Left lung (tissue), 10 donors: Measurements from ENCODE around the gene TGM6. TPM values are rescaled to one million over a fixed set of nuclear protein-coding genes. Genes with fewer than 3 reads are reported as not detected.

ENCODE experiments used
- ATAC-seq: fragments of 200-7000 bp; cut with Tn5 transposase; one replicate; pipeline ENCODE4 v1.9.1; 2020; ENCODE audit warnings: moderate library complexity
- DNase-seq, 4 donors: peaks; one replicate each; pipeline ENCODE4 v3.0.0-alpha.2; 2013 to 2020
- H3K27ac ChIP-seq, 2 donors: fragments of 200-600 bp; sonication (generic) in 1 of 2; one replicate each; pipeline versions ENCODE4 v1.5.0 to v1.8.0; 2020 to 2021
- H3K27me3 ChIP-seq, 2 donors: fragments of 200-600 bp; sonication (generic) in 1 of 2; one replicate each; pipeline versions ENCODE4 v1.5.0 to v1.8.0; 2020 to 2021
- H3K36me3 ChIP-seq, 2 donors: fragments of 200-600 bp; sonication (generic) in 1 of 2; one replicate each; pipeline versions ENCODE4 v1.5.0 to v1.8.0; 2020 to 2021
- H3K4me1 ChIP-seq, 2 donors: fragments of 200-600 bp; one replicate each; pipeline ENCODE4 v1.8.0; 2021
- H3K4me3 ChIP-seq, 2 donors: fragments of 200-600 bp; sonication (generic) in 1 of 2; one replicate each; pipeline versions ENCODE4 v1.5.0 to v1.8.0; 2020 to 2021; ENCODE audit warnings: mild to moderate bottlenecking in 1 of 2
- H3K9me3 ChIP-seq, 2 donors: fragments of 200-600 bp; sonication (generic) in 1 of 2; one replicate each; pipeline versions ENCODE4 v1.5.0 to v1.8.0; 2020 to 2021
- CTCF ChIP-seq, 2 donors: fragments of 200-600 bp; sonication (generic) in 1 of 2; IDR thresholded peaks; one replicate each; pipeline versions ENCODE4 v1.5.0 to v1.8.0; 2021; ENCODE audit warnings: antibody characterized with exemption in 2 of 2
- intact Hi-C, 2 donors: fragments of 100-400 bp; cut with DNase I; formaldehyde crosslinking; loops; one replicate each; pipeline versions ENCODE4 v1.11.2 to v1.14.2; 2022
- polyA plus RNA-seq, 6 donors: library from polyadenylated mRNA; unstranded; fragments of 120-200 nt; gene quantifications; one replicate each; pipeline ENCODE4 v1.2.1, GENCODE V29; 2013; ENCODE audit not compliant: insufficient read length in 6 of 6
- total RNA-seq, 2 donors: library from RNA; stranded (reverse); fragmentation: NEBNext Ultra II Directional; extraction: Animal tissue kit (Norgen Biotek cat#: 25700); gene quantifications; one replicate each; pipeline ENCODE4 v1.2.1, GENCODE V29; 2021
- donor health status: DM: no; HTN: yes; CAD: no.
- donor health status: DM: no; HTN: no; CAD: no.

Gene TGM6
- total and polyA plus RNA-seq, 8 donors: not detected

GRCh38 chr20:2365666-2366065 is 15.0 kb upstream of the TGM6 start:
- Histone ChIP-seq H3K4me3 (no peak overlapping the region), H3K27ac (no peak overlapping the region), H3K9me3 (peaks cover 0 to 12% of the 10 kb centered on the region in 2 donors), H3K27me3 (peaks cover 0 to 30% of the 10 kb centered on the region in 2 donors), H3K36me3 (no peaks in the 10 kb centered on the region), H3K4me1 (no peaks in the 10 kb centered on the region)
- DNase-seq (no peak), ATAC-seq (no peak)
- intact Hi-C loops: no loop called here
- TF ChIP-seq CTCF (IDR thresholded peaks at IDR 0.05): no peak

- no peaks in the 10 kb centered on the region for H3K9me3 ChIP-seq
- peaks cover 0 to 58% of the 10 kb centered on the region in 2 donors for H3K27me3 ChIP-seq
- H3K4me1 ChIP-seq: no peaks in the 10 kb centered on the region
- no peak overlapping the region for H3K4me3 ChIP-seq
- ATAC-seq (no peak), DNase-seq (no peak)
- no peak for TF ChIP-seq CTCF (IDR thresholded peaks at IDR 0.05)
- H3K36me3 ChIP-seq: no peaks in the 10 kb centered on the region
- H3K27ac ChIP-seq: no peak overlapping the region
- intact Hi-C loops: no loop called here
These were observed 12.1 kb upstream of the TGM6 start for GRCh38 chr20:2368621-2369020.

- ATAC-seq: no peak
- no peaks in the 10 kb centered on the region for H3K9me3 ChIP-seq
- no peaks in the 10 kb centered on the region for H3K36me3 ChIP-seq
These were observed 7.6 kb upstream of the TGM6 start for GRCh38 chr20:2373098-2373497.

GRCh38 chr20:2374346-2375125 is 6.2 kb upstream of the TGM6 start:
- ATAC-seq (no peak), DNase-seq (no peak)
- Histone ChIP-seq H3K4me1 (no peaks in the 10 kb centered on the region), H3K27ac (no peak overlapping the region), H3K9me3 (no peaks in the 10 kb centered on the region), H3K36me3 (no peaks in the 10 kb centered on the region), H3K4me3 (no peak overlapping the region), H3K27me3 (peaks cover 0 to 46% of the 10 kb centered on the region in 2 donors)
- intact Hi-C loops: no loop called here
- no peak for TF ChIP-seq CTCF (IDR thresholded peaks at IDR 0.05)

More at GRCh38 chr20:2373098-2373497, 7.6 kb upstream of the TGM6 start:
- no peak for TF ChIP-seq CTCF (IDR thresholded peaks at IDR 0.05)
- H3K4me1 ChIP-seq: no peaks in the 10 kb centered on the region
- no peak for DNase-seq
- no peak overlapping the region for H3K4me3 ChIP-seq
- intact Hi-C loops: no loop called here
- H3K27ac ChIP-seq: no peak overlapping the region
- H3K27me3 ChIP-seq: peaks cover 0 to 55% of the 10 kb centered on the region in 2 donors

- H3K36me3 ChIP-seq: no peaks in the 10 kb centered on the region
- peaks cover 0 to 11% of the 10 kb centered on the region in 2 donors for H3K27me3 ChIP-seq
These were observed 1.8 kb upstream of the TGM6 start for GRCh38 chr20:2378893-2379292.

More at GRCh38 chr20:2378893-2379292, 1.8 kb upstream of the TGM6 start:
- Histone ChIP-seq H3K27ac (no peak overlapping the region), H3K4me1 (no peaks in the 10 kb centered on the region), H3K9me3 (no peaks in the 10 kb centered on the region), H3K4me3 (no peak overlapping the region)
- ATAC-seq (no peak), DNase-seq (no peak)
- intact Hi-C loops: no loop called here
- no peak for TF ChIP-seq CTCF (IDR thresholded peaks at IDR 0.05)
